GM08714 (cell line): ENCODE data around the gene GPR180.

Experiments used
- H3K4me3 ChIP-seq: fragments of 200-500 bp; sonication (Bioruptor generic); 2 replicates; pipeline ENCODE4 v1.5.1; 2014; ENCODE audit warnings: mild to moderate bottlenecking, low read length, inconsistent platforms
- ZNF274 ChIP-seq: IDR thresholded peaks from 2 replicates; pipeline ENCODE4 v1.6.1; 2012; ENCODE audit warnings: mild to moderate bottlenecking, low read depth, low read length

Gene GPR180

GRCh38 chr13:94656176-94656575, 54.5 kb downstream of the GPR180 start:
- no peak overlapping the region for H3K4me3 ChIP-seq
- TF ChIP-seq ZNF274: no peak

GRCh38 chr13:94656766-94657165, 55.1 kb downstream of the GPR180 start:
- TF ChIP-seq ZNF274: no peak
- no peak overlapping the region for H3K4me3 ChIP-seq

DNA sequence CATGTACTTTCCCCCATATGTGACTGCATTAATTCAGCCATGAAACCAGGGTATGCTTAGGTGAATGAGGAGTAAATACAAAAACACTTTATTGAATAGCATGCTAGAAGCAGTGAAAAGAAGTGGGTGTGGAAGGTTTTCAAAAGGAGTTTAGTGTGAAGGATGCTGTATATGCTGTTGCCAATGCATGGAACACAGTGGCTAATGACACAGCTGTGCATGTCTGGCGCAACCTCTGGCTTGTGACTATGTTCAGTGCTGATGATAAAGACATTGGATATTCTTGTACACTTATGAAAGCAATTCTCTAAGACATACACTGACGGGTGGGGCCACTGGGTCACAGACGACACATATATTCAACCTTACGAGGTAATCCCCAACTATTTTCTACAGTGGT, 55.5 kb downstream of the GPR180 start:
- no peak for TF ChIP-seq ZNF274
- no peak overlapping the region for H3K4me3 ChIP-seq

DNA sequence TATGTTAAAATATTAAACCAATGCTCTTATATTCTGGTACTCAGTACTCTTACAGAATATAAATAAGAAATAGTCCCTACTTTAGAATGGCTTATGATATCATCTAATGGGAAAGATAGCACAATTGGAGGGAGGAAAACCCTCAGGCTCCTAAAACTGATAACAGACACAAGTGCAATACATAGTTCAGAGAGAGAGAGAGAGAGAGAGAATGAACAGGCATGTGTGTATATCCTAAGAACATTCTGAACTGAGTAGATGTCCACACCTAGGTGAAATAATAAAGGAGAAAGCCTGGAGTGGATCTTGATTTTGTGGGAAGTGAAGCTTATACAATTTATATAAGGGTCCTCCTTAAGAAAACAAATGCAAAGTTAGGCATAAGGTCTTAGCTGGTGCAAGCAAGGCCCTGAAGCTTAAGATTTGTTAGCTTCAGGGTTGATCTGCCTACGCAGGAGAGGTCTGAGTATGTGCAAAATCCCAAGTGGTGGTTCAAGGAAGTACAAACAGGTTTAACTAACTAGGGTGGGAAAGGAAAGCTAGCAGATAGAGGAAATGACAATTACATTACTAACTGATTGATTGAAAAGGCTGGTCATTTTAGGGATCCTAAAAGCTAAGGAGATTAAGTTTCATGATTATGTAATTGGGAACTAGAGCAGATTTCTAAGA, 57.4 kb downstream of the GPR180 start:
- no peak overlapping the region for H3K4me3 ChIP-seq
- no peak for TF ChIP-seq ZNF274

GRCh38 chr13:94659598-94659946, 57.9 kb downstream of the GPR180 start:
- H3K4me3 ChIP-seq: no peak overlapping the region
- TF ChIP-seq ZNF274: no peak

DNA sequence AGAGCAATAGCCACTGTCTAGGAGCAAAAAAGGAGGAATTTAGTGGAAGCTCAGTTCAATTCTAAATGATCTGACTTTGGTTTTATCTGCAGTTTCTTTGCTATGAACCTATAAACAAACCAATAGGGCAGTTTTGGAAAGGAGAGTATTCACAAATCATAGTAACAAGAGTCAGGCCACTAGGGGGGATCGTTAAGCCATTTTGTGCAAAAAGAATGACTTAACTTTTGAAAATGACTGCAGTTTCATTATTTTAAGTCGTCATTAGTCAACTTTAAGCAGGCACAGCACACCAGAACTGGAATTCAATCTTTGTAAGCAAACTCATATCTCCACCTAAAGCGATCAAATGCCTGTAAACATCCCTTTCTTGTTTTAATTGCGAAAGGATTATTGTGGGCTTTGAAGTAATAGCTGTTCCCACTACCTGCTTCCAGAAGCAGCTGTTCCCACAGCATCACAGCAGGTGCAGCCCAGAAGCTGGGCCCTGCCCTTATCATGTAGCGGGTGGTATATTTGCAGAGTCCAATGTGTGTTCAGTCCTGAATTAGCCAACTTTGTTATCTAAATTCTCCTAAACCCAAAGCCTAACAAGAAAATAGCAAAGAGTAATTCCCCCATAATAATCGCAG, 59.2 kb downstream of the GPR180 start:
- H3K4me3 ChIP-seq: no peak overlapping the region
- TF ChIP-seq ZNF274: no peak

DNA sequence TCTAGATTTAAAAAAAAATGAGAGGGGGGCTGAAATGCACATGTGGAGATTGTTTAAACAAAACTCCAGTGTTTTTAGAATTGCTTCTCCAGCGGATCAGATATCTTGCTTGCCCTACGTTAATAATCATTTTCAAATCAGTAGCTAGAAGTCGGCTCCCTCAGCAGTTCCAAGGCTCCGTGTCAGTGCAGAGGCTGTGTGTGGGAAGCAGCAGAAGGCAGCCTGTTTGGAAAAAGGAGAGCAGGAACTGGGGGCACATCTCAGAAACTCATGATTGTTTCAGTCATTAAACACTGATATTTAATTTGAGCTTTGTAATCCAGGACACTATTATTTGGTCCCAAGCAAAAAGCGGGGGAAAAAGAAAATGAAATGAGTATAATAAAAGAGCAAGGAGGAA, 59.7 kb downstream of the GPR180 start:
- TF ChIP-seq ZNF274: no peak
- no peak overlapping the region for H3K4me3 ChIP-seq

- no peak for TF ChIP-seq ZNF274
- H3K4me3 ChIP-seq: no peak overlapping the region
Measured at GRCh38 chr13:94662274-94662945, 60.8 kb downstream of the GPR180 start.

DNA sequence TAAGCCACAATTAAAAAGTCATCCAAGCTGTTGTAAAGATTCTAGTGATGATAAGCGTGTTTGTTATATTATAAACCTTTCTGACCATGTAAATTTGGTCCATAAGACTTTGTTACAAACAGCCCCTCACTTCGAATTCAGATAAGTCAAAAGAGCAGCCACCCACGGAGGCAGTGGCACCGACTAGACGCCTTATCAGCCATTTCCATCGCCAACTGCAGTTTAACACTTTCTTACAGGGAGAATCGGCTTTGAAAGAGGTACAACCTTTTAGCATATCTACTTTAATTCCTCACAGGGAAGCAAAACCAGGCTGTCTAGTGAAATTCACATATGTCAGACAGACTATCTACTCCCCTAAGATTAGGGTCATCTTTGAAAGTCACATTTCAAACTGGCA, 63.2 kb downstream of the GPR180 start:
- TF ChIP-seq ZNF274: no peak
- no peak overlapping the region for H3K4me3 ChIP-seq

- no peak overlapping the region for H3K4me3 ChIP-seq
- TF ChIP-seq ZNF274: no peak
Measured at GRCh38 chr13:94666065-94666464, 64.4 kb downstream of the GPR180 start.

GRCh38 chr13:94667190-94667589, 65.5 kb downstream of the GPR180 start:
- H3K4me3 ChIP-seq: no peak overlapping the region
- TF ChIP-seq ZNF274: no peak

- TF ChIP-seq ZNF274: no peak
- no peak overlapping the region for H3K4me3 ChIP-seq
Measured at GRCh38 chr13:94672400-94672799, 70.7 kb downstream of the GPR180 start.

- no peak for TF ChIP-seq ZNF274
- no peak overlapping the region for H3K4me3 ChIP-seq
Measured at GRCh38 chr13:94673851-94674250, 72.2 kb downstream of the GPR180 start.

GRCh38 chr13:94674609-94675348, 73.1 kb downstream of the GPR180 start:
- no peak for TF ChIP-seq ZNF274
- no peak overlapping the region for H3K4me3 ChIP-seq

- H3K4me3 ChIP-seq: no peak overlapping the region
- no peak for TF ChIP-seq ZNF274
Measured at GRCh38 chr13:94677799-94678198, 76.1 kb downstream of the GPR180 start.
